Fibroblast of pulmonary artery (primary cell): ENCODE measurements around the gene LPP.

Experiments
- DNase-seq: peaks from one replicate; pipeline ENCODE4 v3.0.0-alpha.2; 2010; ENCODE audit warnings: low read depth
- H3K4me3 ChIP-seq: replicated peaks from 2 replicates; pipeline ENCODE4 v1.5.1; 2011; ENCODE audit warnings: low read depth, mild to moderate bottlenecking, control low read depth, low read length, moderate library complexity
- TF ChIP-seq, protein P1 (sequence below): IDR thresholded peaks from 2 replicates; pipeline ENCODE4 v1.5.1; 2011; ENCODE audit warnings: mild to moderate bottlenecking, control low read depth, low read length, inconsistent platforms; ENCODE audit errors: missing control alignments

Gene LPP

GRCh38 chr3:188353426-188353825, 199.5 kb downstream of the LPP start:
- no peak overlapping the region for H3K4me3 ChIP-seq
- TF ChIP-seq, protein P1, sequence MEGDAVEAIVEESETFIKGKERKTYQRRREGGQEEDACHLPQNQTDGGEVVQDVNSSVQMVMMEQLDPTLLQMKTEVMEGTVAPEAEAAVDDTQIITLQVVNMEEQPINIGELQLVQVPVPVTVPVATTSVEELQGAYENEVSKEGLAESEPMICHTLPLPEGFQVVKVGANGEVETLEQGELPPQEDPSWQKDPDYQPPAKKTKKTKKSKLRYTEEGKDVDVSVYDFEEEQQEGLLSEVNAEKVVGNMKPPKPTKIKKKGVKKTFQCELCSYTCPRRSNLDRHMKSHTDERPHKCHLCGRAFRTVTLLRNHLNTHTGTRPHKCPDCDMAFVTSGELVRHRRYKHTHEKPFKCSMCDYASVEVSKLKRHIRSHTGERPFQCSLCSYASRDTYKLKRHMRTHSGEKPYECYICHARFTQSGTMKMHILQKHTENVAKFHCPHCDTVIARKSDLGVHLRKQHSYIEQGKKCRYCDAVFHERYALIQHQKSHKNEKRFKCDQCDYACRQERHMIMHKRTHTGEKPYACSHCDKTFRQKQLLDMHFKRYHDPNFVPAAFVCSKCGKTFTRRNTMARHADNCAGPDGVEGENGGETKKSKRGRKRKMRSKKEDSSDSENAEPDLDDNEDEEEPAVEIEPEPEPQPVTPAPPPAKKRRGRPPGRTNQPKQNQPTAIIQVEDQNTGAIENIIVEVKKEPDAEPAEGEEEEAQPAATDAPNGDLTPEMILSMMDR = no peak
- no peak for DNase-seq

DNA sequence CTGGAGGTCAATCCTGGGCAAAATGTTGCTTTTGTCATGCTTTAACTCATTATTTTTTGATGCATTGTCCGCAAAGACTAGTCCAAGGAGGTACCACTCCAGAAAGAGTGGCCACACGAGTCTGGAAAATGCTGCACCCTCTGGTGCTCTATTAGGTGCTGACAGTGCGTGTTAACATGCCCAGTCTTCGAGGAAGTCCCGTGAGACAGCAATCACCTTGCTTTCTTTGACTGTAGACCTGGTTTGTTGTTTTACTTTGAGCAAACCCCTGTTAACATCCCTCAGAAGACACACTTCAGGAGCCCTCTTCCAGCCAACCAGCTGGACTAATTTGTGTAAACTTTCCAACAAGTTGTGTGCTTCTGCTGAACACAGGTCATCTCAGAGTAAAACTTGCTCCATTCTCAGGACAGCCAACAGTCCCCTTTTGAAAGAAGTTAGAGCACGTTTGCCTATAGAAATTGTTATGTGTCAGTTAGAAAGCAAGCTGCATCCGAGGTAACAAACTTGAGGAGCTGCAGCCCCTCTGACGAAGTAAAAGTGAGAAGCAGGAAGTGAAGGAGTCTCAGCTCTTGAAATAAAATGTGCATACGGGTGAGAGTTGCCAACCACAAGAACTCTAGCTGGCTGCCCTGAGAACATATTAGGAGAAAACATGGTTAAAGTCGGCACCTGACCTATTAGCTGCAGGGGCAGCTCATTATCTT, 205.0 kb downstream of the LPP start:
- DNase-seq = no peak
- TF ChIP-seq, protein P1 = no peak
- no peak overlapping the region for H3K4me3 ChIP-seq

- no peak overlapping the region for H3K4me3 ChIP-seq
- no peak for DNase-seq
- TF ChIP-seq, protein P1 = no peak
These were observed 206.5 kb downstream of the LPP start for GRCh38 chr3:188360364-188360881.

GRCh38 chr3:188361888-188362287, 207.9 kb downstream of the LPP start:
- TF ChIP-seq, protein P1 = no peak
- H3K4me3 ChIP-seq = no peak overlapping the region
- no peak for DNase-seq

DNA sequence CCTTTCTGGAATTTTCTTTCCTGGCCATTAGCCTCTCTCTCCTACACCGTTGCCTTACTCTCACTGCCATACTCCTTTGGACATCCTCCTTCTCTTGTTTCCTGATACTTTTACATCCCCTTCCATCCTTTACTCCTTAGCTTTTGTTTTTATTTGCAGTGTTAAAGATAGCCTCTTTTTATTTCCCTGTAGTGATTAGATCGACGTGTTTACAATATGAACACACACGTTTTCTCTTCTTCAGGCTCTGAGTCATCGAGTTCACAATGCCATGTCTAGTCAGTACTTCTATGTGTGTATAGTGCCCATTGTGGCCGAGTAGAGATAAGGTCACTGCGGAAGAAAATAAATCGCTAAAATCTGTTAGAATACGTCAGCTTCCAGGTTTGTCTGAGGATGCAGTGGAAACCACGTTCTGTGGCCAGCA, 208.5 kb downstream of the LPP start:
- TF ChIP-seq, protein P1 = peak; percentile 30
- H3K4me3 ChIP-seq = no peak overlapping the region
- DNase-seq = peak; percentile 94

GRCh38 chr3:188365184-188365583, 211.2 kb downstream of the LPP start:
- DNase-seq = no peak
- H3K4me3 ChIP-seq = no peak overlapping the region
- TF ChIP-seq, protein P1 = no peak
